Measurements from ENCODE around the gene PDF.
A peak's percentile ranks its signal among the peaks of the same experiment; 100 is the strongest.

The PDF gene

GRCh38 chr16:69339289-69340094, 9.1 kb upstream of the PDF start, which contains the start of the genes COG8 and NIP7:
Gene COG8 (minus strand): TSS chr16:69339564. CDS start chr16:69339552, 12 bp downstream.
Gene NIP7 (plus strand): TSS chr16:69339772. CDS start chr16:69339830, 58 bp downstream.
- Histone ChIP-seq H3K56ac (ENCODE audit: low read length) (peak within 1 kb of the TSS; percentile 99), H3K36me3 (ENCODE audit: control insufficient read depth, insufficient read depth, low read length) (peaks cover 8% of the 10 kb centered on the region), H3K4ac (ENCODE audit: low read depth, low read length) (peak within 1 kb of the TSS; percentile 87), H4K8ac (ENCODE audit: low read depth, low read length) (no peak within 1 kb of the TSS), H3K18ac (ENCODE audit: low read length) (peak within 1 kb of the TSS; percentile 55), H3K4me3 (ENCODE audit: low read length) (peak within 1 kb of the TSS; percentile 99), H4K5ac (ENCODE audit: low read length) (no peak within 1 kb of the TSS), H3K23ac (ENCODE audit: low read length) (peak within 1 kb of the TSS; percentile 82), H3K9ac (ENCODE audit: low read length) (peak within 1 kb of the TSS; percentile 99), H2BK15ac (replicated peaks; ENCODE audit: low read depth) (no peak within 1 kb of the TSS), H2AK5ac (ENCODE audit: low read length) (peak within 1 kb of the TSS; percentile 74), H3K79me2 (ENCODE audit: control insufficient read depth, insufficient read depth, low read length) (peaks cover 31% of the 10 kb centered on the region), H2BK120ac (ENCODE audit: low read depth, low read length) (no peak within 1 kb of the TSS), H3K27ac (ENCODE audit: low read depth, low read length) (peak within 1 kb of the TSS; percentile 77), H3K4me1 (ENCODE audit: control insufficient read depth, low read depth, low read length) (peaks cover 2% of the 10 kb centered on the region), H3K27me3 (ENCODE audit: insufficient read depth, low read length, poor library complexity) (no peaks in the 10 kb centered on the region), H3K4me2 (ENCODE audit: low read length) (peak within 1 kb of the TSS; percentile 99), H3K79me1 (ENCODE audit: low read length) (peaks cover 11% of the 10 kb centered on the region), H2BK5ac (ENCODE audit: low read length) (peak within 1 kb of the TSS; percentile 45)
- no CpG with 5 or more reads among the region's 77 CpGs for WGBS (ENCODE audit: extremely low coverage, insufficient coverage, low lambda C conversion rate)
- peak; percentile 100 for DNase-seq

- no peaks in the 10 kb centered on the region for H3K27me3 ChIP-seq (ENCODE audit: insufficient read depth, low read length, poor library complexity)
- peaks cover 11% of the 10 kb centered on the region for H3K79me1 ChIP-seq (ENCODE audit: low read length)
- H3K36me3 ChIP-seq (ENCODE audit: control insufficient read depth, insufficient read depth, low read length): peaks cover 12% of the 10 kb centered on the region
- H3K9ac ChIP-seq (ENCODE audit: low read length): peak overlapping the region; percentile 99
- no peak overlapping the region for H2BK15ac ChIP-seq (replicated peaks; ENCODE audit: low read depth)
- peak overlapping the region; percentile 17 for H3K4ac ChIP-seq (ENCODE audit: low read depth, low read length)
- peak overlapping the region; percentile 55 for H3K18ac ChIP-seq (ENCODE audit: low read length)
- no peak overlapping the region for H3K23ac ChIP-seq (ENCODE audit: low read length)
- H2AK5ac ChIP-seq (ENCODE audit: low read length): no peak overlapping the region
- peak overlapping the region; percentile 99 for H3K56ac ChIP-seq (ENCODE audit: low read length)
- peak overlapping the region; percentile 77 for H3K27ac ChIP-seq (ENCODE audit: low read depth, low read length)
- DNase-seq: no peak
- H3K4me1 ChIP-seq (ENCODE audit: control insufficient read depth, low read depth, low read length): peaks cover 2% of the 10 kb centered on the region
- H4K5ac ChIP-seq (ENCODE audit: low read length): no peak overlapping the region
- H2BK120ac ChIP-seq (ENCODE audit: low read depth, low read length): no peak overlapping the region
- peak overlapping the region; percentile 99 for H3K4me3 ChIP-seq (ENCODE audit: low read length)
- H2BK5ac ChIP-seq (ENCODE audit: low read length): peak overlapping the region; percentile 45
- H4K8ac ChIP-seq (ENCODE audit: low read depth, low read length): no peak overlapping the region
- H3K79me2 ChIP-seq (ENCODE audit: control insufficient read depth, insufficient read depth, low read length): peaks cover 31% of the 10 kb centered on the region
- H3K4me2 ChIP-seq (ENCODE audit: low read length): peak overlapping the region; percentile 70
- no CpG with 5 or more reads among the region's 46 CpGs for WGBS (ENCODE audit: extremely low coverage, insufficient coverage, low lambda C conversion rate)
These were observed 8.3 kb upstream of the PDF start for GRCh38 chr16:69338557-69339288.

- H3K56ac ChIP-seq (ENCODE audit: low read length): no peak overlapping the region
- no peak overlapping the region for H3K4me3 ChIP-seq (ENCODE audit: low read length)
These were observed 4.3 kb upstream of the PDF start for GRCh38 chr16:69334696-69335095.

GRCh38 chr16:69329369-69330285, 761 bp downstream of the PDF start:
- H2BK120ac ChIP-seq (ENCODE audit: low read depth, low read length): no peak overlapping the region
- H3K4me3 ChIP-seq (ENCODE audit: low read length): peak overlapping the region; percentile 88
- H2BK15ac ChIP-seq (replicated peaks; ENCODE audit: low read depth): no peak overlapping the region
- H3K4ac ChIP-seq (ENCODE audit: low read depth, low read length): peak overlapping the region; percentile 60
- H3K4me2 ChIP-seq (ENCODE audit: low read length): peak overlapping the region; percentile 60
- no peaks in the 10 kb centered on the region for H3K27me3 ChIP-seq (ENCODE audit: insufficient read depth, low read length, poor library complexity)
- no peak overlapping the region for H4K5ac ChIP-seq (ENCODE audit: low read length)
- no peak overlapping the region for H4K8ac ChIP-seq (ENCODE audit: low read depth, low read length)
- H3K9ac ChIP-seq (ENCODE audit: low read length): peak overlapping the region; percentile 95
- H2AK5ac ChIP-seq (ENCODE audit: low read length): no peak overlapping the region
- DNase-seq: peak; percentile 40
- peak overlapping the region; percentile 92 for H3K56ac ChIP-seq (ENCODE audit: low read length)
- peak overlapping the region; percentile 15 for H3K18ac ChIP-seq (ENCODE audit: low read length)
- H3K4me1 ChIP-seq (ENCODE audit: control insufficient read depth, low read depth, low read length): peaks cover 7% of the 10 kb centered on the region
- peaks cover 43% of the 10 kb centered on the region for H3K79me2 ChIP-seq (ENCODE audit: control insufficient read depth, insufficient read depth, low read length)
- peaks cover 11% of the 10 kb centered on the region for H3K36me3 ChIP-seq (ENCODE audit: control insufficient read depth, insufficient read depth, low read length)
- no peak overlapping the region for H2BK5ac ChIP-seq (ENCODE audit: low read length)
- WGBS (ENCODE audit: extremely low coverage, insufficient coverage, low lambda C conversion rate): no CpG with 5 or more reads among the region's 77 CpGs
- peaks cover 13% of the 10 kb centered on the region for H3K79me1 ChIP-seq (ENCODE audit: low read length)
- peak overlapping the region; percentile 73 for H3K27ac ChIP-seq (ENCODE audit: low read depth, low read length)
- peak overlapping the region; percentile 94 for H3K23ac ChIP-seq (ENCODE audit: low read length)

More at GRCh38 chr16:69334696-69335095, 4.3 kb upstream of the PDF start:
- peaks cover 2% of the 10 kb centered on the region for H3K4me1 ChIP-seq (ENCODE audit: control insufficient read depth, low read depth, low read length)
- no peak overlapping the region for H3K9ac ChIP-seq (ENCODE audit: low read length)
- no CpG with 5 or more reads among the region's 9 CpGs for WGBS (ENCODE audit: extremely low coverage, insufficient coverage, low lambda C conversion rate)
- H2AK5ac ChIP-seq (ENCODE audit: low read length): no peak overlapping the region
- no peak overlapping the region for H4K5ac ChIP-seq (ENCODE audit: low read length)
- no peaks in the 10 kb centered on the region for H3K27me3 ChIP-seq (ENCODE audit: insufficient read depth, low read length, poor library complexity)
- no peak overlapping the region for H3K18ac ChIP-seq (ENCODE audit: low read length)
- no peak overlapping the region for H3K4ac ChIP-seq (ENCODE audit: low read depth, low read length)
- no peak overlapping the region for H2BK120ac ChIP-seq (ENCODE audit: low read depth, low read length)
- H2BK5ac ChIP-seq (ENCODE audit: low read length): no peak overlapping the region
- no peak overlapping the region for H3K4me2 ChIP-seq (ENCODE audit: low read length)
- H3K79me2 ChIP-seq (ENCODE audit: control insufficient read depth, insufficient read depth, low read length): peaks cover 12% of the 10 kb centered on the region
- no peak overlapping the region for H2BK15ac ChIP-seq (replicated peaks; ENCODE audit: low read depth)
- peaks cover 12% of the 10 kb centered on the region for H3K36me3 ChIP-seq (ENCODE audit: control insufficient read depth, insufficient read depth, low read length)
- no peak overlapping the region for H3K27ac ChIP-seq (ENCODE audit: low read depth, low read length)
- H4K8ac ChIP-seq (ENCODE audit: low read depth, low read length): no peak overlapping the region
- H3K23ac ChIP-seq (ENCODE audit: low read length): no peak overlapping the region
- no peak for DNase-seq
- H3K79me1 ChIP-seq (ENCODE audit: low read length): peaks cover 6% of the 10 kb centered on the region

- Histone ChIP-seq H2AK5ac (ENCODE audit: low read length) (no peak overlapping the region), H3K79me1 (ENCODE audit: low read length) (peaks cover 13% of the 10 kb centered on the region), H3K18ac (ENCODE audit: low read length) (no peak overlapping the region), H3K9ac (ENCODE audit: low read length) (peak overlapping the region; percentile 95), H3K4me1 (ENCODE audit: control insufficient read depth, low read depth, low read length) (peaks cover 7% of the 10 kb centered on the region), H2BK15ac (replicated peaks; ENCODE audit: low read depth) (no peak overlapping the region), H3K4ac (ENCODE audit: low read depth, low read length) (no peak overlapping the region), H3K79me2 (ENCODE audit: control insufficient read depth, insufficient read depth, low read length) (peaks cover 46% of the 10 kb centered on the region), H4K5ac (ENCODE audit: low read length) (no peak overlapping the region), H3K27me3 (ENCODE audit: insufficient read depth, low read length, poor library complexity) (no peaks in the 10 kb centered on the region), H3K4me3 (ENCODE audit: low read length) (no peak overlapping the region), H4K8ac (ENCODE audit: low read depth, low read length) (no peak overlapping the region), H3K27ac (ENCODE audit: low read depth, low read length) (no peak overlapping the region), H3K23ac (ENCODE audit: low read length) (no peak overlapping the region), H3K4me2 (ENCODE audit: low read length) (peak overlapping the region; percentile 60), H3K56ac (ENCODE audit: low read length) (peak overlapping the region; percentile 92), H2BK5ac (ENCODE audit: low read length) (no peak overlapping the region), H2BK120ac (ENCODE audit: low read depth, low read length) (no peak overlapping the region), H3K36me3 (ENCODE audit: control insufficient read depth, insufficient read depth, low read length) (peaks cover 5% of the 10 kb centered on the region)
- WGBS (ENCODE audit: extremely low coverage, insufficient coverage, low lambda C conversion rate): no CpG with 5 or more reads among the region's 10 CpGs
- no peak for DNase-seq
These were observed 1.5 kb downstream of the PDF start for GRCh38 chr16:69328854-69329316.
